LNCaP clone FGC (cell line): ENCODE measurements around the gene PRDM10.
"Not testable (repeated sequence)": the region's sequence is repeated elsewhere in the genome, so short reads cannot be mapped to it uniquely, and the experiment has no call there.

Source experiments
- DNase-seq: peaks from one replicate; pipeline ENCODE4 v3.0.0-alpha.2; 2011; ENCODE audit warnings: low read depth
- H3K4me3 ChIP-seq: 2 replicates; pipeline ENCODE4 v1.5.1; 2011; ENCODE audit warnings: mild to moderate bottlenecking, low read depth, low read length, control low read depth
- TF ChIP-seq, protein P1 (sequence below): IDR thresholded peaks from 2 replicates; pipeline ENCODE4 v1.5.1; 2012; ENCODE audit warnings: mild to moderate bottlenecking; ENCODE audit not compliant: control insufficient read depth, insufficient read depth; ENCODE audit errors: extremely low read depth

PRDM10 gene

DNA sequence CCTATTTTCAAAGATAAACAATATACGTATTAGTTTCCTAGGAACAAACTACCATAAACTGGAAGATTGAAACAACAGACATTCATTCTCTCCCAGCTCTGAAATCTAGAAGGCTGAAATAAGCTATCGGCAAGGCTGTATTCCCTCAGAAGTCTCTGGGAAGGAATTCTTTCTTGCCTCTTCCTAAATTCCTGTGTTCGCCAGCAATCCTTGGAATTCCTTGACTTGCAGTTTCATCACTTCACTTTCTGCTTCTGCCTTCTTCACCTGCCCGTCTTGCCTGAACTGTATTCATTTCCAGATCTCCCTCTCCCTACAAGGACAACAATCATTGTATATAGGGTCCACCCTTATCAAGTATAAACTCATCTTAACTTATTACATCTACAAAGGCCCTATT, 17.7 kb upstream of the PRDM10 start:
- no peak overlapping the region for H3K4me3 ChIP-seq
- DNase-seq = no peak
- TF ChIP-seq, protein P1, sequence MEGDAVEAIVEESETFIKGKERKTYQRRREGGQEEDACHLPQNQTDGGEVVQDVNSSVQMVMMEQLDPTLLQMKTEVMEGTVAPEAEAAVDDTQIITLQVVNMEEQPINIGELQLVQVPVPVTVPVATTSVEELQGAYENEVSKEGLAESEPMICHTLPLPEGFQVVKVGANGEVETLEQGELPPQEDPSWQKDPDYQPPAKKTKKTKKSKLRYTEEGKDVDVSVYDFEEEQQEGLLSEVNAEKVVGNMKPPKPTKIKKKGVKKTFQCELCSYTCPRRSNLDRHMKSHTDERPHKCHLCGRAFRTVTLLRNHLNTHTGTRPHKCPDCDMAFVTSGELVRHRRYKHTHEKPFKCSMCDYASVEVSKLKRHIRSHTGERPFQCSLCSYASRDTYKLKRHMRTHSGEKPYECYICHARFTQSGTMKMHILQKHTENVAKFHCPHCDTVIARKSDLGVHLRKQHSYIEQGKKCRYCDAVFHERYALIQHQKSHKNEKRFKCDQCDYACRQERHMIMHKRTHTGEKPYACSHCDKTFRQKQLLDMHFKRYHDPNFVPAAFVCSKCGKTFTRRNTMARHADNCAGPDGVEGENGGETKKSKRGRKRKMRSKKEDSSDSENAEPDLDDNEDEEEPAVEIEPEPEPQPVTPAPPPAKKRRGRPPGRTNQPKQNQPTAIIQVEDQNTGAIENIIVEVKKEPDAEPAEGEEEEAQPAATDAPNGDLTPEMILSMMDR = no peak

DNA sequence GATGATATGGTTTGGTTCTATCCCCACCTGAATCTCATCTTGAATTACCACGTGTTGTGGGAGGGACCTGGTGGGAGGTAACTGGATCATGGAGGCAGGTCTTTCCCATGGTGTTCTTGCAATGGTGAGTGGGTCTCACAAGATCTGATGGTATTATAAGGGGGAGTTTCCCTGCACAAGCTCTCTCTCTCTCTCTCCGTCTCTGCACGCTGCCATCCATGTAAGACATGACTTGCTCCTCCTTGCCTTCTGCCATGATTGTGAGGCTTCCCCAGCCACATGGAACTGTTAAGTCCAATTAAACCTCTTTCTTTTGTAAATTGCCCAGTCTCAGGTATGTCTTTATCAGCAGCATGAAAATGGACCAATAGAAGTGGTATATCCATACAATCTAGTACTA, 13.2 kb upstream of the PRDM10 start:
- not testable (repeated sequence) for DNase-seq

DNA sequence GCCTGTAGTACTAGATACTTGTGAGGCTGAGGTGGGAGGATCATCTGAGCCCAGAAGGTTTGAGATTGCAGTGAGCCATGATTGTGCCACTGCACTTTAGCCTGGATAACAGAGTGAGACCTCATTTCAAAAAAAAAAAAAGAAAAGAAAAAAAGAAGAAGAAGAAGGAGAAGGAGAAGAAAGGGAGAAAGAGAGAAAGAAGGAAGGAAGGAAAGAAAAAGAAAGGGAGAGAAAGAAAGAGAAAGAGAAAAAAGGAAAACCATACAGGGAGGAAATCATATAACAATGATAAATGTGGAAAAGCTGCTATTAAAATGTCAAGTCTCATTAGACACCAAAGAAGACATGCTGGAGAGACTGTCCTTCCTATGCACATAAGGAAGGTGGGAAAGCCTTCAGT, 5.7 kb upstream of the PRDM10 start:
- TF ChIP-seq, protein P1 = no peak
- no peak for DNase-seq
- H3K4me3 ChIP-seq = no peak overlapping the region

More for the DNA sequence above, 13.2 kb upstream of the PRDM10 start:
- H3K4me3 ChIP-seq = not testable (repeated sequence)

DNA sequence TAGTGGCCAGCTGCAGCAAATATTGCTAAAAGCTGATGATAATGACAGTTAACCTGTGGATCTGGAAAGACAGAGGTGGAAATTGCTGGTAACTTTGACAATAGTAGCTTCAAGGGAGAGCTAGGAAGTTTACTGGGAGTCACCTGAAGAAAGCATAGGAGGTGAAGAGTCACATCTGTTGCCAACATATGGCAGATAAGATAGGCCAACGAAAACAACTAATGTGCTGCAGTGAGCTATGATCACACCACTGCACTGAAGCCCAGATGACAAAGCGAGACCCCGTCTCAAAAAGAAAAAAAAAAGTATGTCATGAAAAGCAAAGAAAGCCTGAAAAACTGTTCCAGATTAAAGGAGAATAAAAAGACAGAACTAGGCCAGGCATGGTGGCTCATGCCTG, 4.3 kb upstream of the PRDM10 start:
- no peak overlapping the region for H3K4me3 ChIP-seq
- TF ChIP-seq, protein P1 = no peak
- no peak for DNase-seq

DNA sequence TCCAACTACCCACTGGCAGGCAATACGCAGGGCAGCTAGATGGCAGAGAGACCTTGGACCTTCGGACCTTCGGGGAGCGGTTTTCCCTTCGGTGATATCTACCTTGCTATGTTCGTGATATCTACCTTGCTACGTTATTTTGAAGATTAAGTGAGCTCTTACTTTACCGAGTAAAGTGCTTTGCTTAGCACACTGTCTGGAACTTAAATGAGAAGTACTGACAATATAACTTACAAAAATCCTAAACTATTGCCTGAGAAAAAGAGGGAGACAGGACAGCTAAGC, 1.0 kb upstream of the PRDM10 start:
- H3K4me3 ChIP-seq = peak overlapping the region; percentile 81
- TF ChIP-seq, protein P1 = no peak
- no peak for DNase-seq

DNA sequence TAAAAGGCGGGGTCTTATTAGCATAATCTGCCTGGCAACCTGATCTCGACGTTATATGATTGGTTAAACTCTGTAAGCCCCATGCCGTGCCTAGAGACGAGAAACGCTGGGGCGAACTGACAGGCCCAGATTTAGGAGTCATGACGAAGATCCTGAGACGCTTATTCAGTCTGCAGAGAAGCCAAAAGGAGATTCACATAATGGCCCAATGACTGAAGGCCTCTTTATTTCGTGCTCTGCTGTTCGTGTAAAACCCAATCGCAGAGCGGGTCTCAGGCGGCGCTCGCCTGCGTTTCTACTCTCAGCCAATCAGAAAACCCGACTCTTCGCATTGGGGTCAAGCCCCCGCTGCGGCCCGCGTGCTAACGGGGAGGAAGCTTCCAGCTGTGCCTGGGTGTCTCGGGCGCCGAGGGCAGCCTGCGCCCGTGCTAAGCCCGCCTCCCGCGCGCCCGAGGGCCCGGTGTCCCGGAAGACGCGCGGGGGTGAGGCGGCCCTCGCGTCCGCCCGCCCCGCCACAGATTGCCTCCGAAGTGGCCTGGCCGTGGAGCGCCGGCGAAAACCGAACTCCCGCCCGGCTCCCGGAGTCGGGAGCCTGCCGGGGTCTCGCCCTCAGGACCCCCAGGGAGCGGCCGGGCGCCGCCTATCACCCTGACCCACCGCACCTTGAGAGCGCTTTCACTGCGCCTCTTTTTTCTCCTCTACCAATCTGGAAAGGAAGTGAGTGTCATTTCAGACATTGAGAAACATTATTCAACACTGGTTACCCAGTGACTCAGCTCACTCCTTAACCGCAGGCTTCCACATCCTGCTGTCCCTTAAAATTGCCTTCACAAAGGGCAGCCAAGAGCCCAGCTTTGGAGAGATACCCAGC, 446 bp upstream of the PRDM10 start:
- TF ChIP-seq, protein P1 = no peak
- peak; percentile 94 for DNase-seq
- H3K4me3 ChIP-seq = peak overlapping the region; percentile 81

DNA sequence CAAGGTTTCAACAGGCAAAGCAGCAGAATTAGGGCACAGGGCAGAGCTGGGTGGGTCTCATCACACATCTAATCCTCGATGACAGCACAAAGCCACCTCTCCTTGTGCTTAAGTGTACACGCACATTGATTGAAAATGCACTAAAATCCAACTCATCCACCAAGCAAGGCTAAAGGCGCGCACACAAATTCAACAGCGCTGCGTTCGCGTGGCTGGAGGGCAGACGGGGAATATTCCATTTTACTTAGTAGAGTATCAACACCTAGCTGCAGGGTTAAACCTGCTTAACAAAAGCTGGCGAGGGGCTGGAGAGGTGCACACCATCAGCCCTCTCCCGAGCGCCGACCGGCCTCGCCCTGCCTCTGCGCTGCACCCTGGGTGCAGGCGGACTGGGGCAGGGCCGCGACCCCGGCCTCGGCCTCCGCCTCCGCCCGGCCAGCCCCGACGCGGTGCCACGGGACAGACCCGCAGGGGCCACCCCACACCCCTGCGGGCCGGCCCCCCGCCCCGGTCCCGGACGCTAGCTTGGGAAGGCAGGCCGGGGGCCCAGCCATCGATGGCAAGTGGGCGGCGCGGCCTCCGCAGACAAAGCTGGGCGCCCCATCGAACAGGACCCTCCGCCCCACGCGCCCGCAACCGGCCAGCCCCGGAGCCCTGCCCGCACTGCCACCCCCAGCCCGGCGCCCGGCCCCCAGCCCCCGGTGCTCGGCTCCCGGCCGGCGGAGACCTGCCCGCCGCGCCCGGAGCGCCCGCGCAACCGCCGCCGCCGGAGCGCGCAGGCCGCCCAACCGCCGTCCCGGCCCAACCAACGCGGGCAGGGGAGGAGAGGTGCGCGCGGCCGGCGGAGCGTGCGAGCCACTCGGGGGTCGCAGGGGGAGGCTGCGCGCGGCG, 929 bp downstream of the PRDM10 start:
- DNase-seq = no peak
- peak overlapping the region; percentile 81 for H3K4me3 ChIP-seq
- TF ChIP-seq, protein P1 = no peak
